Activated CD8-positive, alpha-beta T cell treated with anti-CD3 and anti-CD28 coated beads, Interleukin-2, amount 10 ng/mL, durations not matched to agents 7 days and 5 days (primary cell): ENCODE measurements around the gene DNAH3. TPM values are rescaled to one million over a fixed set of nuclear protein-coding genes. Genes with fewer than 3 reads are reported as not detected.
"Not testable (repeated sequence)": the region's sequence is repeated elsewhere in the genome, so short reads cannot be mapped to it uniquely, and the experiment has no call there.

ENCODE experiments used
- ATAC-seq: fragments of 150-1000 bp; cut with Tn5 transposase; one replicate; pipeline ENCODE4 v1.10.0; 2021; ENCODE audit warnings: moderate library complexity
- CTCF ChIA-PET: fragments of 350-600 bp; sonication (Branson Sonifier 250); formaldehyde crosslinking; loops from one replicate; lab custom pipeline; 2021; ENCODE audit warnings: antibody characterized with exemption; lab: Charles Lee
- POLR2A ChIA-PET: fragments of 350-600 bp; sonication (Branson Sonifier 250); formaldehyde crosslinking; loops from one replicate; lab custom pipeline; 2021; ENCODE audit warnings: antibody characterized with exemption; lab: Charles Lee
- DNase-seq: peaks from one replicate; pipeline ENCODE4 v3.0.0-alpha.2; 2020
- H3K27ac Mint-ChIP-seq: one replicate; pipeline ENCODE4 v1.8.0; 2021; ENCODE audit warnings: mild to moderate bottlenecking, mixed read lengths
- H3K27me3 Mint-ChIP-seq: one replicate; pipeline ENCODE4 v1.8.0; 2021; ENCODE audit warnings: low read depth, mixed read lengths
- H3K36me3 Mint-ChIP-seq: one replicate; pipeline ENCODE4 v1.8.0; 2021; ENCODE audit warnings: low read depth, mixed read lengths
- H3K4me1 Mint-ChIP-seq: one replicate; pipeline ENCODE4 v1.8.0; 2021; ENCODE audit warnings: low read depth, mixed read lengths
- H3K4me3 Mint-ChIP-seq: one replicate; pipeline ENCODE4 v1.8.0; 2021; ENCODE audit warnings: mild to moderate bottlenecking, mixed read lengths
- H3K9me3 Mint-ChIP-seq: one replicate; pipeline ENCODE4 v1.8.0; 2022; ENCODE audit warnings: mixed read lengths; ENCODE audit not compliant: insufficient read depth
- total RNA-seq, 2 experiments: library from RNA; stranded (reverse); gene quantifications; one replicate each; pipeline ENCODE4 v1.2.3, GENCODE V29; 2021

DNAH3 gene
- total RNA-seq, 2 experiments from 2014 or later = not detected

DNA sequence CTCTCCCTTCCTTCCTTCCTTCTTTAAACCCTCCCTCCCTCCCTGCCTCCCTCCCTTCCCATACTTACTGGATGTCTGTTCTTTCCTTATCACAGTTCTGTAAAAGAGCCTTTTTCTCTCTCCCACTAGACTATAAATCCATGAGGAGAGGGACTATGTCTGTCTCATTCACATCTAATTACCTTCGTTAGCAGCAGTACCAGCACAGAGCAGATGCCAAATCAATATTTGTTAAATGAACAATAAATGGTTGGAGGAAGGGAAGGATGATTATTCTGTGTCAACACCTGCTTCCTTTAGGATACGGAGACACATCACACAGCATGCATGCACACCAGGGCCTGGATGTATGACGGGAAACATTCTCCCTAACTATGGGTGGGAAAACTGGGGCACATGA is 94.2 kb downstream of the DNAH3 start:
- ChIA-PET CTCF (interaction anchor here (0.6 kb wide), 1 partner anchor 181 kb away, joined by 3 read pairs; no protein-coding TSS in a partner anchor), POLR2A (no interaction called here)
- ATAC-seq = no peak
- H3K4me1 Mint-ChIP-seq = no peaks in the 10 kb centered on the region
- no peak overlapping the region for H3K27ac Mint-ChIP-seq
- H3K27me3 Mint-ChIP-seq = peaks cover 16% of the 10 kb centered on the region
- DNase-seq = no peak
- H3K4me3 Mint-ChIP-seq = no peak overlapping the region
- no peaks in the 10 kb centered on the region for H3K36me3 Mint-ChIP-seq
- H3K9me3 Mint-ChIP-seq = no peaks in the 10 kb centered on the region

GRCh38 chr16:21055738-21056137 is 94.9 kb downstream of the DNAH3 start:
- ATAC-seq, DNase-seq, H3K27ac Mint-ChIP-seq, POLR2A ChIA-PET, H3K4me3 Mint-ChIP-seq, H3K4me1 Mint-ChIP-seq, H3K9me3 Mint-ChIP-seq, H3K36me3 Mint-ChIP-seq: not testable (repeated sequence)
- CTCF ChIA-PET = interaction anchor here (0.6 kb wide), 2 partner anchors 91 to 181 kb away, joined by 3 read pairs; no protein-coding TSS in a partner anchor
- peaks cover 16% of the 10 kb centered on the region for H3K27me3 Mint-ChIP-seq

DNA sequence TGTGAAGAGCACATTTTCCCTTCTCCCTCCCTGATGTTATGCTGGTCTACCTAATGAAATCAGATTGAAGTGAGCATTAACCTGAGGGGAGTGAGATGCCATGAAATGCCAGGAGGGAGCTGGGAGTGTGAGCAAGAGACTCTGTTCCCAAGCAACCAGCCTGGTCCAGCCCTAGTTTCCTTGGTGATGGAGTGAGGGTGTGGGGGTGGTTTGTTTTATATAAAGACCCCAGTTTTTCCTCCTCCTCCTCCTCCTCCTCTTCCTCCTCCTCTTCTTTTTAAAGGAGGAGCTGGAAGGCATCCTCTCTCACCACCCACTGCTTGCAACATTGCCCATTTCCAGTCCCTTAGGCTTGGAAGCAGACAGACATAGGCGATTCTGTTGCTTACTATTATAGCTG is 97.1 kb downstream of the DNAH3 start:
- Mint-ChIP-seq H3K36me3 (no peaks in the 10 kb centered on the region), H3K27ac (no peak overlapping the region), H3K9me3 (no peaks in the 10 kb centered on the region), H3K4me1 (no peaks in the 10 kb centered on the region), H3K27me3 (peaks cover 12% of the 10 kb centered on the region), H3K4me3 (no peak overlapping the region)
- ATAC-seq = no peak
- ChIA-PET POLR2A (interaction anchor here (0.6 kb wide), 1 partner anchor 236 kb away, joined by 3 read pairs; no protein-coding TSS in a partner anchor), CTCF (no interaction called here)
- DNase-seq = no peak

DNA sequence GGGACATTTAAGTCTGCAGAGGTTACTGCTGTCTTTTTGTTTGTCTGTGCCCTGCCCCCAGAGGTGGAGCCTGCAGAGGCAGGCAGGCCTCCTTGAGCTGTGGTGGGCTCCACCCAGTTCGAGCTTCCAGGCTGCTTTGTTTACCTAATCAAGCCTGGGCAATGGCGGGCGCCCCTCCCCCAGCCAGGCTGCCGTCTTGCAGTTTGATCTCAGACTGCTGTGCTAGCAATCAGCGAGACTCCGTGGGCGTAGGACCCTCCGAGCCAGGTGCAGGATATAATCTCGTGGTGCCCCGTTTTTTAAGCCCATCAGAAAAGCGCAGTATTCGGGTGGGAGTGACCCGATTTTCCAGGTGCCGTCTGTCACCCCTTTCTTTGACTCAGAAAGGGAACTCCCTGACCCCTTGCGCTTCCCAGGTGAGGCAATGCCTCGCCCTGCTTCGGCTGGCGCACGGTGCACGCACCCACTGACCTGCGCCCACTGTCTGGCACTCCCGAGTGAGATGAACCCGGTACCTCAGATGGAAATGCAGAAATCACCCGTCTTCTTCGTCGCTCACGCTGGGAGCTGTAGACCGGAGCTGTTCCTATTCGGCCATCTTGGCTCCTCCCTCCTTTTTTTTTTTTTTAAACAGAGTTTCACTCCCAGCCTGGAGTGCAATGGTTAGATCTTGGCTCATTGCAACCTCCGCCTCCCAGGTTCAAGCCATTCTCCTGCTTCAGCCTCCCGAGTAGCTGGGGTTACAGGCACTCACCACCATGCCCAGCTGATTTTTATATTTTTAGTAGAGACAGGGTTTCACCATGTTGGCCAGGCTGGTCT is 102.3 kb downstream of the DNAH3 start:
- H3K9me3 Mint-ChIP-seq, H3K36me3 Mint-ChIP-seq, POLR2A ChIA-PET, H3K4me1 Mint-ChIP-seq, DNase-seq, H3K4me3 Mint-ChIP-seq, CTCF ChIA-PET, H3K27me3 Mint-ChIP-seq, ATAC-seq, H3K27ac Mint-ChIP-seq: not testable (repeated sequence)

DNA sequence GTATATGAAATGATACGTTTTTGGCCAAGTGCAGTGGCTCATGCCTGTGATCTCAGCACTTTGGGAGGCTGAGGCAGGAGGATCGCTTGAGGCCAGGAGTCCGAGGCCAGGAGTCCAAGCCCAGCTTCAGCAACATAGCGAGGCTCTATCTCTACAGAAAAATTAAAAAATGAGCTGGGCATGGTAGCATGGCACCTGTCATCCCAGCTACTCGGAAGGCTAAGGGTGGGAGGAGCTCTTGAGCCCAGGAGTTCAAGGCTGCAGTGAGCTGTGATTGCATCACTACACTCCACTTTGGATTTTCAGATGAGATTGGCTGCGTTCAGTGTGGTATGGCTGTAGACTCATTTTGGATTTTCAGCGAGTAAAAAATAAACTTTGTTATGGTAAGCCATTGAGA is 112.4 kb downstream of the DNAH3 start:
- Mint-ChIP-seq H3K27ac (no peak overlapping the region), H3K9me3 (no peaks in the 10 kb centered on the region), H3K27me3 (peaks cover 10% of the 10 kb centered on the region), H3K4me1 (no peaks in the 10 kb centered on the region), H3K4me3 (no peak overlapping the region), H3K36me3 (no peaks in the 10 kb centered on the region)
- no peak for ATAC-seq
- DNase-seq = no peak
- POLR2A ChIA-PET = no interaction called here
- CTCF ChIA-PET = no interaction called here

GRCh38 chr16:21037736-21038135 is 112.9 kb downstream of the DNAH3 start:
- no peak overlapping the region for H3K4me3 Mint-ChIP-seq
- POLR2A ChIA-PET = no interaction called here
- CTCF ChIA-PET = no interaction called here
- ATAC-seq (no peak), DNase-seq (no peak)
- H3K27ac Mint-ChIP-seq = no peak overlapping the region
- peaks cover 10% of the 10 kb centered on the region for H3K27me3 Mint-ChIP-seq
- no peaks in the 10 kb centered on the region for H3K4me1 Mint-ChIP-seq
- H3K9me3 Mint-ChIP-seq = no peaks in the 10 kb centered on the region
- H3K36me3 Mint-ChIP-seq = no peaks in the 10 kb centered on the region

GRCh38 chr16:21037168-21037567 is 113.5 kb downstream of the DNAH3 start:
- no peak overlapping the region for H3K27ac Mint-ChIP-seq
- H3K4me3 Mint-ChIP-seq = no peak overlapping the region
- H3K9me3 Mint-ChIP-seq = no peaks in the 10 kb centered on the region
- H3K36me3 Mint-ChIP-seq = no peaks in the 10 kb centered on the region
- POLR2A ChIA-PET = no interaction called here
- CTCF ChIA-PET = no interaction called here
- no peak for ATAC-seq
- peaks cover 11% of the 10 kb centered on the region for H3K27me3 Mint-ChIP-seq
- no peak for DNase-seq
- no peaks in the 10 kb centered on the region for H3K4me1 Mint-ChIP-seq

- Mint-ChIP-seq H3K27ac (no peak overlapping the region), H3K36me3 (no peaks in the 10 kb centered on the region), H3K9me3 (no peaks in the 10 kb centered on the region), H3K4me1 (no peaks in the 10 kb centered on the region), H3K4me3 (no peak overlapping the region), H3K27me3 (peaks cover 16% of the 10 kb centered on the region)
- POLR2A ChIA-PET = no interaction called here
- ATAC-seq (no peak), DNase-seq (no peak)
- CTCF ChIA-PET = no interaction called here
These were observed 114.2 kb downstream of the DNAH3 start for GRCh38 chr16:21036471-21036870.

DNA sequence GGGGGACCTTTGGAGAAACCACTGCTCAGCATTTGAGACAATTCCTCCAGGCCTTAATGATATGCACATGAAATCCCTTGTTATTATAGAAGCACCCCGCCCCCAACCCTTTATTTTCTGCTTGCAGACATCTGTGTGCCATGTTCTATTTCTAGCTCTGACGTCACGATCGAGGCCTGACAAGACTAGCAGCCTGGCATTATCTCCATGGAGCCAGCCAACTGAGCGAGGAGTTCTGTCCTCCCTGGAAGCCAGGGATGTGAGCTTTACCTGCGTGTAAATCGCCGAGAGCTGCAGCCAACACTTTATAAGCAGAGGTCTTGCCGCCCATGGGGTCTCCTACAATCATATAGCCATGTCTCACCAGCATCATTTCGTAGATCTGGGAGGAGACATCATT is 116.9 kb downstream of the DNAH3 start:
- ATAC-seq (no peak), DNase-seq (no peak)
- Mint-ChIP-seq H3K27ac (no peak overlapping the region), H3K4me1 (no peaks in the 10 kb centered on the region), H3K36me3 (no peaks in the 10 kb centered on the region), H3K4me3 (no peak overlapping the region), H3K9me3 (no peaks in the 10 kb centered on the region), H3K27me3 (peaks cover 16% of the 10 kb centered on the region)
- ChIA-PET POLR2A (no interaction called here), CTCF (interaction anchor here (1.1 kb wide), 1 partner anchor 184 kb away, joined by 3 read pairs; no protein-coding TSS in a partner anchor)

GRCh38 chr16:21033264-21033663 is 117.4 kb downstream of the DNAH3 start:
- Mint-ChIP-seq H3K27me3 (peaks cover 16% of the 10 kb centered on the region), H3K4me3 (no peak overlapping the region), H3K36me3 (no peaks in the 10 kb centered on the region), H3K27ac (no peak overlapping the region), H3K4me1 (no peaks in the 10 kb centered on the region), H3K9me3 (no peaks in the 10 kb centered on the region)
- ATAC-seq = no peak
- no peak for DNase-seq
- ChIA-PET POLR2A (no interaction called here), CTCF (interaction anchor here (0.7 kb wide), 1 partner anchor 208 kb away, joined by 3 read pairs; no protein-coding TSS in a partner anchor)

GRCh38 chr16:21028728-21029127 is 121.9 kb downstream of the DNAH3 start:
- ATAC-seq (no peak), DNase-seq (no peak)
- Mint-ChIP-seq H3K9me3 (no peaks in the 10 kb centered on the region), H3K4me3 (no peak overlapping the region), H3K36me3 (no peaks in the 10 kb centered on the region), H3K27me3 (peaks cover 8% of the 10 kb centered on the region), H3K4me1 (peaks cover 6% of the 10 kb centered on the region), H3K27ac (no peak overlapping the region)
- ChIA-PET CTCF (no interaction called here), POLR2A (no interaction called here)

DNA sequence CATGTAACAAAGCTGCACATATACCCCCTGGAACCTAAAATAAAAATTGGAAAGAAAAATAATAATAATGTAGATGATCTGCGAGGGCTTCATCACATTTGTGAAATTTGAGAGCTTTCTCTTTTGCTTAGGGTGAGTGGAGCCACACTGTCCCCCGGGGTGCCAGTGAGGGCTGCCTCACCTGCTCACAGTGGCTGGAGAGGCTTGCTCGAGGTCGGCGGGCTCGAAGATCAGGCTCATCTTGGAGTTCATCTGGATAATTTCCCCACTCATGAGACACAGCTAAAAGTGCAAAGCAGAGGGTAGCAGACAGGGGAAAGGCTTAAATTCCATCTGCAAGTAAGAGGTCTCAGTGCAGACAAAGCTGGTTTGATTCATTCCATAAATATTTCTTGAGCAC is 123.8 kb downstream of the DNAH3 start:
- no peak for DNase-seq
- no peak overlapping the region for H3K27ac Mint-ChIP-seq
- H3K4me1 Mint-ChIP-seq = peaks cover 13% of the 10 kb centered on the region
- H3K9me3 Mint-ChIP-seq = no peaks in the 10 kb centered on the region
- no peaks in the 10 kb centered on the region for H3K36me3 Mint-ChIP-seq
- no peak overlapping the region for H3K4me3 Mint-ChIP-seq
- no peak for ATAC-seq
- peaks cover 3% of the 10 kb centered on the region for H3K27me3 Mint-ChIP-seq
- CTCF ChIA-PET = no interaction called here
- POLR2A ChIA-PET = no interaction called here
